GM23338 (cell line): ENCODE measurements around the gene ADPRH. TPM values are rescaled to one million over a fixed set of nuclear protein-coding genes. Genes with fewer than 3 reads are reported as not detected.

ENCODE experiments used
- ATAC-seq: fragments of 200-7000 bp; cut with Tn5 transposase; 3 replicates; pipeline ENCODE4 v1.9.1; 2020
- DNase-seq: peaks from one replicate; pipeline ENCODE4 v3.0.0-alpha.2; 2015; ENCODE audit warnings: low spot score
- H2AFZ ChIP-seq: fragments of 200-600 bp; sonication (generic); 2 replicates; pipeline ENCODE4 v1.8.0; 2016; ENCODE audit warnings: antibody characterized with exemption, mild to moderate bottlenecking, moderate library complexity
- H3F3A ChIP-seq: fragments of 200-600 bp; sonication (generic); replicated peaks from 2 replicates; pipeline ENCODE4 v1.8.0; 2017; ENCODE audit warnings: antibody characterized with exemption, mixed run types, low read depth
- H3K27ac ChIP-seq: fragments of 200-600 bp; sonication (generic); 2 replicates; pipeline ENCODE4 v1.6.1; 2016; ENCODE audit warnings: low read depth
- H3K27me3 ChIP-seq: fragments of 200-600 bp; sonication (generic); 2 replicates; pipeline ENCODE4 v1.8.0; 2016; ENCODE audit warnings: mild to moderate bottlenecking, mixed run types, moderate library complexity; ENCODE audit not compliant: insufficient read depth
- H3K36me3 ChIP-seq: fragments of 200-600 bp; sonication (generic); 2 replicates; pipeline ENCODE4 v1.8.0; 2016; ENCODE audit warnings: mild to moderate bottlenecking; ENCODE audit not compliant: insufficient read depth
- H3K4me1 ChIP-seq: fragments of 200-600 bp; sonication (generic); 2 replicates; pipeline ENCODE4 v1.8.0; 2016; ENCODE audit warnings: mild to moderate bottlenecking, moderate library complexity; ENCODE audit not compliant: insufficient read depth
- H3K4me2 ChIP-seq: fragments of 200-600 bp; sonication (generic); 2 replicates; pipeline ENCODE4 v1.7.1; 2017; ENCODE audit warnings: mixed run types
- H3K4me3 ChIP-seq: fragments of 200-600 bp; sonication (generic); 2 replicates; pipeline ENCODE4 v1.6.1; 2016; ENCODE audit warnings: mixed run types
- H3K79me2 ChIP-seq: fragments of 200-600 bp; sonication (generic); replicated peaks from 2 replicates; pipeline ENCODE4 v1.8.0; 2017; ENCODE audit warnings: mild to moderate bottlenecking; ENCODE audit not compliant: insufficient read depth
- H3K9me2 ChIP-seq: fragments of 200-600 bp; sonication (generic); 2 replicates; pipeline ENCODE4 v1.8.0; 2017; ENCODE audit not compliant: insufficient read depth
- H4K20me1 ChIP-seq: fragments of 200-600 bp; sonication (generic); replicated peaks from 2 replicates; pipeline ENCODE4 v1.8.0; 2017; ENCODE audit warnings: mild to moderate bottlenecking; ENCODE audit not compliant: insufficient read depth
- H3K27ac Mint-ChIP-seq: 2 replicates; pipeline ENCODE4 v1.8.0; 2020; ENCODE audit warnings: inconsistent platforms, mild to moderate bottlenecking, moderate library complexity, mixed read lengths
- H3K27me3 Mint-ChIP-seq: 3 replicates; pipeline ENCODE4 v1.8.0; 2022; ENCODE audit warnings: low read depth, mild to moderate bottlenecking, moderate library complexity, mixed read lengths, inconsistent platforms; ENCODE audit not compliant: insufficient read depth, poor library complexity
- H3K36me3 Mint-ChIP-seq: 3 replicates; pipeline ENCODE4 v1.8.0; 2021; ENCODE audit warnings: low read depth, mild to moderate bottlenecking, inconsistent platforms, moderate library complexity, mixed read lengths
- H3K4me1 Mint-ChIP-seq: 3 replicates; pipeline ENCODE4 v1.8.0; 2020; ENCODE audit warnings: mild to moderate bottlenecking, inconsistent platforms, mixed read lengths
- H3K4me3 Mint-ChIP-seq: 3 replicates; pipeline ENCODE4 v1.8.0; 2021; ENCODE audit warnings: moderate library complexity, mild to moderate bottlenecking, inconsistent platforms, mixed read lengths
- H3K9me3 Mint-ChIP-seq: 3 replicates; pipeline ENCODE4 v1.8.0; 2020; ENCODE audit warnings: moderate library complexity, mild to moderate bottlenecking, inconsistent platforms, mixed read lengths
- CREB1 ChIP-seq: fragments of 250-450 bp; sonication (Bioruptor Pico); IDR thresholded peaks from 2 replicates; pipeline ENCODE4 v1.5.0; 2020; ENCODE audit warnings: low read depth, mild to moderate bottlenecking, moderate library complexity
- ETS1 ChIP-seq: IDR thresholded peaks from 2 replicates; pipeline ENCODE4 v1.6.1; 2016; ENCODE audit warnings: antibody characterized with exemption
- EZH2 ChIP-seq: fragments of 200-600 bp; sonication (generic); IDR thresholded peaks from one replicate; pipeline ENCODE4 v1.8.0; 2017; ENCODE audit warnings: antibody characterized with exemption, mild to moderate bottlenecking, low read depth; ENCODE audit not compliant: unreplicated experiment
- EZH2phosphoT487 ChIP-seq: fragments of 200-600 bp; sonication (generic); IDR thresholded peaks from one replicate; pipeline ENCODE4 v1.8.1; 2018; ENCODE audit warnings: antibody characterized with exemption; ENCODE audit not compliant: unreplicated experiment
- JUNB ChIP-seq: IDR thresholded peaks from one replicate; pipeline ENCODE4 v1.6.1; 2016; ENCODE audit warnings: antibody characterized with exemption; ENCODE audit not compliant: unreplicated experiment
- NANOG ChIP-seq: IDR thresholded peaks from 2 replicates; pipeline ENCODE4 v1.6.1; 2016; ENCODE audit warnings: antibody characterized with exemption, borderline replicate concordance
- POLR2AphosphoS5 ChIP-seq: IDR thresholded peaks from 2 replicates; pipeline ENCODE4 v1.6.1; 2016; ENCODE audit warnings: antibody characterized with exemption, low read depth
- STAT1 ChIP-seq: IDR thresholded peaks from one replicate; pipeline ENCODE4 v1.6.1; 2016; ENCODE audit warnings: antibody characterized with exemption; ENCODE audit not compliant: unreplicated experiment
- ZNF114 ChIP-seq: fragments of 250-450 bp; sonication (Bioruptor Pico); IDR thresholded peaks from 2 replicates; pipeline ENCODE4 v1.5.0; 2020; ENCODE audit warnings: mild to moderate bottlenecking, moderate library complexity
- ZNF331 ChIP-seq: fragments of 250-450 bp; sonication (Bioruptor Pico); IDR thresholded peaks from 2 replicates; pipeline ENCODE4 v1.5.0; 2020; ENCODE audit warnings: low read depth, mild to moderate bottlenecking, moderate library complexity
- polyA plus RNA-seq: library from polyadenylated mRNA; unstranded; fragments of >200 nt; fragmentation: Nextera tagmentation; extraction: Ambion mirVana; gene quantifications from 2 replicates; pipeline ENCODE4 v1.2.1, GENCODE V29; 2016
- total RNA-seq: library from RNA; depleted of rRNA; stranded (reverse); fragments of >200 nt; shearing (Covaris generic); gene quantifications from 2 replicates; pipeline ENCODE4 v1.2.3, GENCODE V29; 2014
- TF ChIP-seq, protein P1 (sequence below), 2 experiments: fragments of 200-600 bp in 1 of 2; sonication (generic) in 1 of 2; conservative IDR thresholded peaks; 2 replicates each; pipeline versions ENCODE4 v1.5.1 to v1.6.1; 2016 to 2017; ENCODE audit warnings: antibody characterized with exemption in 2 of 2, low read depth in 2 of 2, mild to moderate bottlenecking in 2 of 2, moderate library complexity in 1 of 2
- TF ChIP-seq, protein P2 (sequence below): IDR thresholded peaks from one replicate; pipeline ENCODE4 v1.6.1; 2018; ENCODE audit warnings: antibody characterized with exemption; ENCODE audit not compliant: unreplicated experiment
- TF ChIP-seq, protein P3 (sequence below): fragments of 250-450 bp; sonication (Bioruptor Pico); IDR thresholded peaks from 2 replicates; pipeline ENCODE4 v1.5.0; 2020; ENCODE audit warnings: mild to moderate bottlenecking, moderate library complexity

Gene ADPRH
- total and polyA plus RNA-seq, 2 experiments from 2014 or later = 1.2 to 3.4 TPM

GRCh38 chr3:119580067-119580760 is 922 bp downstream of the ADPRH start:
- Histone ChIP-seq H3K36me3 (no peaks in the 10 kb centered on the region), H3F3A (no peaks in the 10 kb centered on the region), H3K4me1 (peaks cover 10% of the 10 kb centered on the region), H3K4me2 (peak overlapping the region; percentile 80), H4K20me1 (no peaks in the 10 kb centered on the region), H3K27ac (no peak overlapping the region), H3K4me3 (peak overlapping the region; percentile 66), H3K27me3 (peaks cover 22% of the 10 kb centered on the region), H2AFZ (peak overlapping the region; percentile 95), H3K79me2 (no peaks in the 10 kb centered on the region), H3K9me2 (0 out of 2 replicates have a peak, but pooled peaks cover 3% of the 10 kb centered on the region)
- Mint-ChIP-seq H3K4me1 (peaks cover 8% of the 10 kb centered on the region), H3K9me3 (no peaks in the 10 kb centered on the region; the same call in 2 of the 3 replicates), H3K36me3 (peaks cover 8% of the 10 kb centered on the region; the same call in 1 of the 3 replicates), H3K27me3 (peaks cover 10% of the 10 kb centered on the region), H3K27ac (peak overlapping the region; percentile 96), H3K4me3 (peak overlapping the region; percentile 95)
- DNase-seq (peak; percentile 57), ATAC-seq (peak; percentile 68)
- TF ChIP-seq, protein P1, sequence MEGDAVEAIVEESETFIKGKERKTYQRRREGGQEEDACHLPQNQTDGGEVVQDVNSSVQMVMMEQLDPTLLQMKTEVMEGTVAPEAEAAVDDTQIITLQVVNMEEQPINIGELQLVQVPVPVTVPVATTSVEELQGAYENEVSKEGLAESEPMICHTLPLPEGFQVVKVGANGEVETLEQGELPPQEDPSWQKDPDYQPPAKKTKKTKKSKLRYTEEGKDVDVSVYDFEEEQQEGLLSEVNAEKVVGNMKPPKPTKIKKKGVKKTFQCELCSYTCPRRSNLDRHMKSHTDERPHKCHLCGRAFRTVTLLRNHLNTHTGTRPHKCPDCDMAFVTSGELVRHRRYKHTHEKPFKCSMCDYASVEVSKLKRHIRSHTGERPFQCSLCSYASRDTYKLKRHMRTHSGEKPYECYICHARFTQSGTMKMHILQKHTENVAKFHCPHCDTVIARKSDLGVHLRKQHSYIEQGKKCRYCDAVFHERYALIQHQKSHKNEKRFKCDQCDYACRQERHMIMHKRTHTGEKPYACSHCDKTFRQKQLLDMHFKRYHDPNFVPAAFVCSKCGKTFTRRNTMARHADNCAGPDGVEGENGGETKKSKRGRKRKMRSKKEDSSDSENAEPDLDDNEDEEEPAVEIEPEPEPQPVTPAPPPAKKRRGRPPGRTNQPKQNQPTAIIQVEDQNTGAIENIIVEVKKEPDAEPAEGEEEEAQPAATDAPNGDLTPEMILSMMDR (conservative IDR thresholded peaks at IDR 0.05; ENCODE audit: low read depth in 2 of 2) = no peak
- TF ChIP-seq ETS1 = no peak; the same call in 1 of the 2 replicates
- TF ChIP-seq, protein P2, sequence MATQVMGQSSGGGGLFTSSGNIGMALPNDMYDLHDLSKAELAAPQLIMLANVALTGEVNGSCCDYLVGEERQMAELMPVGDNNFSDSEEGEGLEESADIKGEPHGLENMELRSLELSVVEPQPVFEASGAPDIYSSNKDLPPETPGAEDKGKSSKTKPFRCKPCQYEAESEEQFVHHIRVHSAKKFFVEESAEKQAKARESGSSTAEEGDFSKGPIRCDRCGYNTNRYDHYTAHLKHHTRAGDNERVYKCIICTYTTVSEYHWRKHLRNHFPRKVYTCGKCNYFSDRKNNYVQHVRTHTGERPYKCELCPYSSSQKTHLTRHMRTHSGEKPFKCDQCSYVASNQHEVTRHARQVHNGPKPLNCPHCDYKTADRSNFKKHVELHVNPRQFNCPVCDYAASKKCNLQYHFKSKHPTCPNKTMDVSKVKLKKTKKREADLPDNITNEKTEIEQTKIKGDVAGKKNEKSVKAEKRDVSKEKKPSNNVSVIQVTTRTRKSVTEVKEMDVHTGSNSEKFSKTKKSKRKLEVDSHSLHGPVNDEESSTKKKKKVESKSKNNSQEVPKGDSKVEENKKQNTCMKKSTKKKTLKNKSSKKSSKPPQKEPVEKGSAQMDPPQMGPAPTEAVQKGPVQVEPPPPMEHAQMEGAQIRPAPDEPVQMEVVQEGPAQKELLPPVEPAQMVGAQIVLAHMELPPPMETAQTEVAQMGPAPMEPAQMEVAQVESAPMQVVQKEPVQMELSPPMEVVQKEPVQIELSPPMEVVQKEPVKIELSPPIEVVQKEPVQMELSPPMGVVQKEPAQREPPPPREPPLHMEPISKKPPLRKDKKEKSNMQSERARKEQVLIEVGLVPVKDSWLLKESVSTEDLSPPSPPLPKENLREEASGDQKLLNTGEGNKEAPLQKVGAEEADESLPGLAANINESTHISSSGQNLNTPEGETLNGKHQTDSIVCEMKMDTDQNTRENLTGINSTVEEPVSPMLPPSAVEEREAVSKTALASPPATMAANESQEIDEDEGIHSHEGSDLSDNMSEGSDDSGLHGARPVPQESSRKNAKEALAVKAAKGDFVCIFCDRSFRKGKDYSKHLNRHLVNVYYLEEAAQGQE = no peak
- no peak for TF ChIP-seq JUNB
- TF ChIP-seq POLR2AphosphoS5 = no peak
- TF ChIP-seq NANOG = no peak
- no peak for TF ChIP-seq EZH2
- TF ChIP-seq ZNF114 (CRISPR knock-in tag) = no peak
- TF ChIP-seq ZNF331 (CRISPR knock-in tag) = no peak
- TF ChIP-seq, protein P3, sequence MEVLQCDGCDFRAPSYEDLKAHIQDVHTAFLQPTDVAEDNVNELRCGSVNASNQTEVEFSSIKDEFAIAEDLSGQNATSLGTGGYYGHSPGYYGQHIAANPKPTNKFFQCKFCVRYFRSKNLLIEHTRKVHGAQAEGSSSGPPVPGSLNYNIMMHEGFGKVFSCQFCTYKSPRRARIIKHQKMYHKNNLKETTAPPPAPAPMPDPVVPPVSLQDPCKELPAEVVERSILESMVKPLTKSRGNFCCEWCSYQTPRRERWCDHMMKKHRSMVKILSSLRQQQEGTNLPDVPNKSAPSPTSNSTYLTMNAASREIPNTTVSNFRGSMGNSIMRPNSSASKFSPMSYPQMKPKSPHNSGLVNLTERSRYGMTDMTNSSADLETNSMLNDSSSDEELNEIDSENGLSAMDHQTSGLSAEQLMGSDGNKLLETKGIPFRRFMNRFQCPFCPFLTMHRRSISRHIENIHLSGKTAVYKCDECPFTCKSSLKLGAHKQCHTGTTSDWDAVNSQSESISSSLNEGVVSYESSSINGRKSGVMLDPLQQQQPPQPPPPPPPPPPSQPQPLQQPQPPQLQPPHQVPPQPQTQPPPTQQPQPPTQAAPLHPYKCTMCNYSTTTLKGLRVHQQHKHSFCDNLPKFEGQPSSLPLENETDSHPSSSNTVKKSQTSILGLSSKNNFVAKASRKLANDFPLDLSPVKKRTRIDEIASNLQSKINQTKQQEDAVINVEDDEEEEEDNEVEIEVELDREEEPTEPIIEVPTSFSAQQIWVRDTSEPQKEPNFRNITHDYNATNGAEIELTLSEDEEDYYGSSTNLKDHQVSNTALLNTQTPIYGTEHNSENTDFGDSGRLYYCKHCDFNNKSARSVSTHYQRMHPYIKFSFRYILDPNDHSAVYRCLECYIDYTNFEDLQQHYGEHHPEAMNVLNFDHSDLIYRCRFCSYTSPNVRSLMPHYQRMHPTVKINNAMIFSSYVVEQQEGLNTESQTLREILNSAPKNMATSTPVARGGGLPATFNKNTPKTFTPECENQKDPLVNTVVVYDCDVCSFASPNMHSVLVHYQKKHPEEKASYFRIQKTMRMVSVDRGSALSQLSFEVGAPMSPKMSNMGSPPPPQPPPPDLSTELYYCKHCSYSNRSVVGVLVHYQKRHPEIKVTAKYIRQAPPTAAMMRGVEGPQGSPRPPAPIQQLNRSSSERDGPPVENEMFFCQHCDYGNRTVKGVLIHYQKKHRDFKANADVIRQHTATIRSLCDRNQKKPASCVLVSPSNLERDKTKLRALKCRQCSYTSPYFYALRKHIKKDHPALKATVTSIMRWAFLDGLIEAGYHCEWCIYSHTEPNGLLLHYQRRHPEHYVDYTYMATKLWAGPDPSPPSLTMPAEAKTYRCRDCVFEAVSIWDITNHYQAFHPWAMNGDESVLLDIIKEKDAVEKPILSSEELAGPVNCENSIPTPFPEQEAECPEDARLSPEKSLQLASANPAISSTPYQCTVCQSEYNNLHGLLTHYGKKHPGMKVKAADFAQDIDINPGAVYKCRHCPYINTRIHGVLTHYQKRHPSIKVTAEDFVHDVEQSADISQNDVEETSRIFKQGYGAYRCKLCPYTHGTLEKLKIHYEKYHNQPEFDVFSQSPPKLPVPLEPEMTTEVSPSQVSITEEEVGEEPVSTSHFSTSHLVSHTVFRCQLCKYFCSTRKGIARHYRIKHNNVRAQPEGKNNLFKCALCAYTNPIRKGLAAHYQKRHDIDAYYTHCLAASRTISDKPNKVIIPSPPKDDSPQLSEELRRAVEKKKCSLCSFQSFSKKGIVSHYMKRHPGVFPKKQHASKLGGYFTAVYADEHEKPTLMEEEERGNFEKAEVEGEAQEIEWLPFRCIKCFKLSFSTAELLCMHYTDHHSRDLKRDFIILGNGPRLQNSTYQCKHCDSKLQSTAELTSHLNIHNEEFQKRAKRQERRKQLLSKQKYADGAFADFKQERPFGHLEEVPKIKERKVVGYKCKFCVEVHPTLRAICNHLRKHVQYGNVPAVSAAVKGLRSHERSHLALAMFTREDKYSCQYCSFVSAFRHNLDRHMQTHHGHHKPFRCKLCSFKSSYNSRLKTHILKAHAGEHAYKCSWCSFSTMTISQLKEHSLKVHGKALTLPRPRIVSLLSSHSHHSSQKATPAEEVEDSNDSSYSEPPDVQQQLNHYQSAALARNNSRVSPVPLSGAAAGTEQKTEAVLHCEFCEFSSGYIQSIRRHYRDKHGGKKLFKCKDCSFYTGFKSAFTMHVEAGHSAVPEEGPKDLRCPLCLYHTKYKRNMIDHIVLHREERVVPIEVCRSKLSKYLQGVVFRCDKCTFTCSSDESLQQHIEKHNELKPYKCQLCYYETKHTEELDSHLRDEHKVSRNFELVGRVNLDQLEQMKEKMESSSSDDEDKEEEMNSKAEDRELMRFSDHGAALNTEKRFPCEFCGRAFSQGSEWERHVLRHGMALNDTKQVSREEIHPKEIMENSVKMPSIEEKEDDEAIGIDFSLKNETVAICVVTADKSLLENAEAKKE (CRISPR knock-in tag) = no peak
- TF ChIP-seq STAT1 = no peak
- no peak for TF ChIP-seq CREB1 (CRISPR knock-in tag)
- TF ChIP-seq EZH2phosphoT487 = no peak
